Activated T-cell treated with anti-CD3 and anti-CD28 coated beads for 24 hours (primary cell): ENCODE measurements around the gene TKTL2.

Experiments
- DNase-seq: peaks from one replicate; pipeline ENCODE4 v3.0.0-alpha.2; 2020; ENCODE audit warnings: low read depth

Gene TKTL2

GRCh38 chr4:163473576-163473975 is at the start of gene TKTL2:
TSS of gene TKTL2 (minus strand) at chr4:163473754. CDS start at chr4:163473734, 20 bp downstream.
- DNase-seq = no peak

GRCh38 chr4:163515198-163515597 is 41.6 kb upstream of the TKTL2 start:
- DNase-seq = no peak

- no peak for DNase-seq
Observed at GRCh38 chr4:163505374-163505773, 31.8 kb upstream of the TKTL2 start.

- DNase-seq = no peak
Observed at GRCh38 chr4:163500586-163500985, 27.0 kb upstream of the TKTL2 start.

GRCh38 chr4:163495900-163496299 is 22.3 kb upstream of the TKTL2 start:
- no peak for DNase-seq

GRCh38 chr4:163494360-163495241 is 21.0 kb upstream of the TKTL2 start, which contains the start of gene TMA16:
TSS of gene TMA16 (plus strand) at chr4:163494690. CDS start at chr4:163494802, 112 bp downstream.
- DNase-seq = peak; percentile 84

- DNase-seq = no peak
Observed at GRCh38 chr4:163493643-163494359, 20.2 kb upstream of the TKTL2 start.

- DNase-seq = no peak
Observed at GRCh38 chr4:163492951-163493504, 19.5 kb upstream of the TKTL2 start.

- no peak for DNase-seq
Observed at GRCh38 chr4:163489929-163490328, 16.4 kb upstream of the TKTL2 start.

- no peak for DNase-seq
Observed at GRCh38 chr4:163486321-163486720, 12.8 kb upstream of the TKTL2 start.

GRCh38 chr4:163485589-163485988 is 12.0 kb upstream of the TKTL2 start:
- DNase-seq = no peak

- peak; percentile 41 for DNase-seq
Observed at GRCh38 chr4:163484906-163485305, 11.4 kb upstream of the TKTL2 start.

GRCh38 chr4:163482190-163482589 is 8.6 kb upstream of the TKTL2 start:
- no peak for DNase-seq

GRCh38 chr4:163476761-163477438 is 3.3 kb upstream of the TKTL2 start:
- no peak for DNase-seq

GRCh38 chr4:163474027-163474426 is 473 bp upstream of the TKTL2 start:
- no peak for DNase-seq

GRCh38 chr4:163473130-163473529 is 424 bp downstream of the TKTL2 start:
- DNase-seq = no peak

- no peak for DNase-seq
Observed at GRCh38 chr4:163470391-163470790, 3.2 kb downstream of the TKTL2 start.

GRCh38 chr4:163467082-163467770 is 6.3 kb downstream of the TKTL2 start:
- no peak for DNase-seq

- DNase-seq = no peak
Observed at GRCh38 chr4:163462556-163462955, 11.0 kb downstream of the TKTL2 start.

GRCh38 chr4:163448540-163449203 is 24.9 kb downstream of the TKTL2 start:
- no peak for DNase-seq

GRCh38 chr4:163447481-163447880 is 26.1 kb downstream of the TKTL2 start:
- no peak for DNase-seq
